ENCODE results near the gene UCHL5. TPM values are rescaled to one million over a fixed set of nuclear protein-coding genes. Genes with fewer than 3 reads are reported as not detected.

UCHL5 gene
- total RNA-seq, 1 donor from 2014 or later, result 36.4 TPM

DNA sequence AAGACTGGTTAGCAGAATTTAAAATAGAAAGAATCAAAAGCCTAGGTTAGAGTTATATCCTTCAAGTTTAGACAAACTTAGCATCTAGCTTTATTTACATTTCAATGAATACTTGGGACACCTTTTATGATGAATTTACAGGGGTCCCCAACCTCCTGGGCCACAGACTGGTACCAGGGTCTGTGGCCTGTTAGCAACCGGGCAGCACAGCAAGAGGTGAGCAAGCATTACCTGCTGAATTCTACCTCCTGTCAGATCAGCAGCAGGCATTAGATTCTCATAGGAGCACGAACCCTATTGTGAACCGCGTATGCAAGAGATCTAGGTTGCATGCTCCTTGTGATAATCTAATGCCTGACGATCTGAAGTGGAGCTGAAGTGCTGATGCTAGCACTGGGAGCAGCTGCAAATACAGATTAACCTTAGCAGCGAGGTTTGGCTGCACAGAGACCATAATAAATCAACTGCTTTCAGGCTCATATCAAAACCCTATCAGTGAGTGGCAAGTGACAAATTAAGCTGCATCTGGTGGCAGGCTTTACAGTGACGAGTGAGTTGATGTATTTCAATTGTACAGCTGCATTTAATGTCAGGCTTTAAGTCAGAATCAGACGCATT, 82.0 kb downstream of the UCHL5 start:
- ATAC-seq (ENCODE audit: low read depth), result no peak
- Mint-ChIP-seq H3K4me1 (no peaks in the 10 kb centered on the region), H3K27me3 (no peaks in the 10 kb centered on the region), H3K9me3 (no peaks in the 10 kb centered on the region), H3K36me3 (ENCODE audit: low read depth) (no peaks in the 10 kb centered on the region), H3K27ac (no peak overlapping the region), H3K4me3 (no peak overlapping the region)
- no peak for TF ChIP-seq CTCF (IDR thresholded peaks at IDR 0.05)
- intact Hi-C loops (cut with micrococcal nuclease), result no loop called here
- ChIA-PET CTCF (no interaction called here), POLR2A (no interaction called here)
- no peak for DNase-seq

GRCh38 chr1:192976576-192976975, 82.6 kb downstream of the UCHL5 start:
- ATAC-seq (ENCODE audit: low read depth) (no peak), DNase-seq (no peak)
- Mint-ChIP-seq H3K36me3 (ENCODE audit: low read depth) (no peaks in the 10 kb centered on the region), H3K4me1 (no peaks in the 10 kb centered on the region), H3K27ac (no peak overlapping the region), H3K9me3 (no peaks in the 10 kb centered on the region), H3K4me3 (no peak overlapping the region), H3K27me3 (no peaks in the 10 kb centered on the region)
- intact Hi-C loops (cut with micrococcal nuclease), result no loop called here
- ChIA-PET CTCF (no interaction called here), POLR2A (no interaction called here)
- TF ChIP-seq CTCF (IDR thresholded peaks at IDR 0.05), result no peak

GRCh38 chr1:192974701-192975100, 84.5 kb downstream of the UCHL5 start:
- no peak overlapping the region for H3K4me3 Mint-ChIP-seq
- DNase-seq (no peak), ATAC-seq (ENCODE audit: low read depth) (no peak)
- TF ChIP-seq CTCF (IDR thresholded peaks at IDR 0.05), result no peak
- no peak overlapping the region for H3K27ac Mint-ChIP-seq
- no peaks in the 10 kb centered on the region for H3K27me3 Mint-ChIP-seq
- intact Hi-C loops (cut with micrococcal nuclease), result no loop called here
- no peaks in the 10 kb centered on the region for H3K9me3 Mint-ChIP-seq
- no peaks in the 10 kb centered on the region for H3K4me1 Mint-ChIP-seq
- ChIA-PET CTCF (no interaction called here), POLR2A (no interaction called here)
- no peaks in the 10 kb centered on the region for H3K36me3 Mint-ChIP-seq (ENCODE audit: low read depth)

- ATAC-seq (ENCODE audit: low read depth) (no peak), DNase-seq (no peak)
- CTCF ChIA-PET, result no interaction called here
- POLR2A ChIA-PET, result no interaction called here
- Mint-ChIP-seq H3K4me3 (no peak overlapping the region), H3K9me3 (no peaks in the 10 kb centered on the region), H3K27ac (no peak overlapping the region), H3K4me1 (no peaks in the 10 kb centered on the region), H3K27me3 (no peaks in the 10 kb centered on the region), H3K36me3 (ENCODE audit: low read depth) (no peaks in the 10 kb centered on the region)
- intact Hi-C loops (cut with micrococcal nuclease), result no loop called here
- no peak for TF ChIP-seq CTCF (IDR thresholded peaks at IDR 0.05)
Observed at GRCh38 chr1:192973988-192974387, 85.2 kb downstream of the UCHL5 start.

GRCh38 chr1:192973202-192973601, 86.0 kb downstream of the UCHL5 start:
- no peak for ATAC-seq (ENCODE audit: low read depth)
- ChIA-PET CTCF (no interaction called here), POLR2A (no interaction called here)
- Mint-ChIP-seq H3K4me3 (no peak overlapping the region), H3K36me3 (ENCODE audit: low read depth) (no peaks in the 10 kb centered on the region), H3K27me3 (no peaks in the 10 kb centered on the region), H3K27ac (no peak overlapping the region), H3K4me1 (no peaks in the 10 kb centered on the region), H3K9me3 (no peaks in the 10 kb centered on the region)
- no peak for TF ChIP-seq CTCF (IDR thresholded peaks at IDR 0.05)
- no peak for DNase-seq
- intact Hi-C loops (cut with micrococcal nuclease), result no loop called here

Measured in activated B cell treated with CpG ODN at 0.5 μM for 24 hours (primary cell).